GM12801 (cell line): ENCODE results near the gene TMEM184C.

Experiments
- CTCF ChIP-seq: IDR thresholded peaks from one replicate; pipeline ENCODE4 v1.5.1; 2011; ENCODE audit warnings: control low read depth; ENCODE audit not compliant: insufficient read length; ENCODE audit errors: extremely low read depth

TMEM184C gene

GRCh38 chr4:147590249-147590920 is 26.8 kb upstream of the TMEM184C start:
- no peak for TF ChIP-seq CTCF

DNA sequence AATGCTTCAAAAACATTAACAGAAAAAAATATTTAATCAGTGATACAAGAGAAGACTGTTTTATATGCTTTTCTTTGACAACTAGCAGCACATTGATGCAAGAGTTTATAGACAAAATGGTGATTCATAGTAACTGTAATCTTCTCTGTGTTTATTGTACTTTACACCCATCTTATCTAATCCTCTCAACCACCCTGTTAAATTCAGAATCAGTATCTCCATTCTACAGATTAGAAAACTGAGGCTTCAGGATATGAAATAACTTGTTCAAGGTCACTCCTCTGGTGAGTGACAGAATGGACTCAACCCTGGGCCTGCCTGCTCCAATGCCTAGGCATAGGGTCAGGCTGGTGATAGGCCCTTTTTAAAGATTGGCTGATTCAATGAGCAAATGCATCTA is 26.1 kb upstream of the TMEM184C start:
- no peak for TF ChIP-seq CTCF

- TF ChIP-seq CTCF: no peak
These were observed 23.1 kb upstream of the TMEM184C start for GRCh38 chr4:147594107-147594506.

- no peak for TF ChIP-seq CTCF
These were observed 22.6 kb upstream of the TMEM184C start for GRCh38 chr4:147594578-147594977.

DNA sequence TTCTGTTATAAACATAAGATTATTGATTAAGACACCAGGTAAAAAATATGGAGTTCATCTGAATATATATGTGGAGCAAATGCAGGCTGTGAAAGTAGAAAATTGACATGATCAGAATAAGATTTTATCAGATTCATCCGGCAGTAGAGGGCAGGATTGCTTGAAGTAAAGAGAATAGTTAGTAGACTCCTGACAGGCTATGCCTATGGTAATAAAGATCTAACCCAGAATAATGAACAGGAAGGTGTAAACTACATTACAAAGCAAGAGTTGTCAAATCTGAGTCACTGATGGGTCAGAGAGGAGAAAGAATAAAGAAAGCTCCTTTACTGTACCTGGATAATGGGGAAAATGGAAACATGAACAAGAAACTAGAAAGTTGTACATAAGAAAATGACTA is 20.8 kb upstream of the TMEM184C start:
- TF ChIP-seq CTCF: no peak

GRCh38 chr4:147596981-147597380 is 20.2 kb upstream of the TMEM184C start:
- TF ChIP-seq CTCF: no peak

GRCh38 chr4:147597561-147597960 is 19.6 kb upstream of the TMEM184C start:
- no peak for TF ChIP-seq CTCF
